Umbilical cord (tissue), 2 donors: ENCODE measurements around the gene TTYH3. TPM values are rescaled to one million over a fixed set of nuclear protein-coding genes. Genes with fewer than 3 reads are reported as not detected.
"Not testable (repeated sequence)": the region's sequence is repeated elsewhere in the genome, so short reads cannot be mapped to it uniquely, and the experiment has no call there.

Source experiments
- DNase-seq: peaks from one replicate; pipeline ENCODE4 v3.0.0-alpha.2; 2015; ENCODE audit warnings: low spot score
- total RNA-seq: library from RNA; depleted of rRNA; stranded (reverse); fragments of >200 nt; gene quantifications from one replicate; pipeline ENCODE4 v1.2.3, GENCODE V29; 2014; ENCODE audit warnings: low replicate concordance; ENCODE audit not compliant: insufficient read depth

The TTYH3 gene
- total RNA-seq, 1 donor from 2014 or later: 20.5 TPM

DNA sequence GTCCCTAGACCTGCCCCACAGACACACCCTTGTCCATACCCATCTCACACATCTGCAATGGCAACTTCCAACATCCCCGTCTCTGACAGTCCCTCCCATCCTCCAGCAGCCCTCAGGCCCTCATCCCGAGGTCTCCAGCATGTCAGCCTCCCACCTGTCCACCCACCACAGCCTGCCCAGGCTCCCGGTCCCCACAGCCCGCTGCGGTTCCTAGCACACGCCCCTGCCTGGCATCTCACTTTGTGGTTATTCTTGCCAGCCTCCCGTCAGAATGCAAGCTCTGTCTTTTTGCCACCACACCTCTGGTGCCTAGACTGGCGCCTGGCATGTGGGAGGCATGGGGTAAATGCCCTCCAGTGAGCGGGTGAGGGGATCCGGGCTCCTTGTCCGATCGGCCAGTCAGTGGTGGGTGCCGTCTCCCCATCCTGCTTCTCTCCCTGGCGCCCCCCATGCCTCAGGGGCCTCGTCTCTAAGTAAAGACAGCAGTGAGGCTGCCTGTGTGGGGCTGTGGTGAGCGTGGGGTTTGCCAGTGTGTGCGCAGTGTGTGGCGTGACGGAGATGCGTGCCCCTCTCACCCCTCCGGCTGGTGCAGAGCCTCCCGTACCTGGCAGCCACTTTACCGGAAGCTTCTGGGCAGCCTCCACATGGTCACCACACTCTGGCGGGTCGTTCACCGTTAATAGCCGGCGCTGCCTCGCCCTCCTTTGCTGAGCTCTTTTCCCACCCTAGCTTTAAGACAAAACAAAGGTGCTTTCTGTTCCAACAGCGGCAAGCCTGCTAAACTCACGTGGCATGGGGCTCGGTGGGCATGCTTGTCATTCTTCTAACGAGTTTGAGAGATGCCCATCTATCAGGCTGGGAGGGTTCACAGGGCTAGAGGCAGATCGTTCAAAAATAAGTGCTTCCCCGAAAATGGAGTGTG lies 28.5 kb upstream of the TTYH3 start:
- no peak for DNase-seq

DNA sequence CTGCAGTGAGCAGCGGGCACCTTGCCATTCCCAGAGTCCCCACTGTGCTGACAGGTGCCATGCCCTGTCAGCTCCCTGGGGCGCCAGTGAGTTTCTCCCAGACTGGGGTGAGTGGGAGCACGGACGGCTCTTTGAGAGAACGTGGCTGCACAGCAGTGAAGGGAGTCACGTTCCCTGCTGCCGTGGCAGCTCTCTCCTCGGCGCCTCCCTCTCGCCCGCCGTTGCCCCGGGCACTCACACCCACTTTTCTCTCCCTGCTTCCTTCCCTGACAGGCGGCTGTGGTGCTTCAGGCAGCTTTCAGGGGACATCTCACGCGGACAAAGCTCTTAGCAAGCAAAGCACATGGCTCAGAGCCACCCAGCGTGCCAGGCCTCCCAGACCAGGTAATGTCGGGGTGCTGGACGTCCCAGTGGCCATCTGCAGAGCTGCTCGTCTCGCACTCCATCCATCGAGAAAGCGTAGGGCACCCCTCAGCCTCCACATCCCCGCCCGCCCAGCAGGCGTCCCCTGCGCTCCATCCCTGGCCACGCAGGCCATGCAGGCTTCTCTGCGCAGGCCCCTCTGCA lies 27.1 kb upstream of the TTYH3 start:
- no peak for DNase-seq

DNA sequence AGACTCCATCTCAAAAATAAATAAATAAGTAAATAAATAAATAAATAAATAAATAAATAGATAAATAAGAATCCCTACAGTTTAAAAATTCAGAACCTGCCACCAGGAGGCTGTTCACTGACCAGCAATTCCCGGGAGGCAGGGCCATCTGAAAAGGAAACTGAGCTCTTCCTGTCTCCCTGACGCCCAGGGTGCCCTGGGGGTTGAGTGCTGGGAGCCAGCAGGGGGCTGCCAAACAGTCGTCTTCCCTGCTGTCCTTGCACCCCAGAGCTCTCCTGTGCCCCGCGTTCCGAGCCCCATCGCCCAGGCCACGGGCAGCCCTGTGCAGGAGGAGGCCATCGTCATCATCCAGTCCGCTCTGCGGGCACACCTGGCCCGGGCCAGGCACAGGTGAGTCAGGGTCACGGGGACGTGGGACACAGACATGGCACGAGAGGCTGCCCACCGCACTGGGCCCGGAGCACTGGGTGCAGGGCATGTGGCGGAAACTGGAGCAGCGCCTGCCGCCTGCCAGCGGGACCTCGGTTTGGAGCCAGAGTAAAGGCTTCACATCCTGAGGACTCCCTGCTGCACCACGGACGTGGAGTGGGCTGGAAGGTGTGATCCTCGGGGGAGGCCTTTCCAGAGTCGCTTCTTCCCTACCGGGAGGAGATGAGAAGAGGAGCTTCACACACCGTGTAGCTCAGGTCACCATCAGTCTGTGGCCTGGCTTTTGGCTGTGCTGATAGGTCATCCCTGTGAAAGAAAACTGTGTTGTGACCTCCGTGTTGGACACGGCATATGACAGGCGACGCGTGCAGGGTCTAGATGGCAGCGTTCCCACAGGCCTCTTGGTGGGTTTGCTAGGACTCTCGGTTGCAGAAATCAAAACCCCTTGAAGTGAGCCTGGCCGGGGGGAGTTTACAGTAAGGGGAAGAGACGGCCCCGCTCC lies 25.9 kb upstream of the TTYH3 start:
- no peak for DNase-seq

DNA sequence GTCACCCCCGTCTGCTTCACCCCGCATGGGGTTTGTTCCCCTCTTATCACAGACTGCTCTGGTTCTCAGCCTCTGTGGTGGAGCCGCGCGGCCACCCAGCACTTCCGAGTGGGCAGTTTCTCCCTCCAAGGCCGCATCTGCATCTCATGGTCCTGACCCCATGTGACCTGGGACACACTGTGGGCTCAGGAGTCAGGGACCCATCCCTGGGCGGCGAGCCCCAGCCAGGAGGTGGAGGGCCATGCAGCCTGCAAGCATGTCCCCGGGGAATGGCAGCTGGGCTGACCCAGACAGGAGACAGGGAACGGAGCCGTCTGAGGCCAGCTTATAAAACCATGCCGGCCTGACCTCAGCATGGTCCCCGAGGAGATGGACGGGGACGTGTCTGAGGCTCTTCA lies 25.2 kb upstream of the TTYH3 start:
- DNase-seq: no peak

DNA sequence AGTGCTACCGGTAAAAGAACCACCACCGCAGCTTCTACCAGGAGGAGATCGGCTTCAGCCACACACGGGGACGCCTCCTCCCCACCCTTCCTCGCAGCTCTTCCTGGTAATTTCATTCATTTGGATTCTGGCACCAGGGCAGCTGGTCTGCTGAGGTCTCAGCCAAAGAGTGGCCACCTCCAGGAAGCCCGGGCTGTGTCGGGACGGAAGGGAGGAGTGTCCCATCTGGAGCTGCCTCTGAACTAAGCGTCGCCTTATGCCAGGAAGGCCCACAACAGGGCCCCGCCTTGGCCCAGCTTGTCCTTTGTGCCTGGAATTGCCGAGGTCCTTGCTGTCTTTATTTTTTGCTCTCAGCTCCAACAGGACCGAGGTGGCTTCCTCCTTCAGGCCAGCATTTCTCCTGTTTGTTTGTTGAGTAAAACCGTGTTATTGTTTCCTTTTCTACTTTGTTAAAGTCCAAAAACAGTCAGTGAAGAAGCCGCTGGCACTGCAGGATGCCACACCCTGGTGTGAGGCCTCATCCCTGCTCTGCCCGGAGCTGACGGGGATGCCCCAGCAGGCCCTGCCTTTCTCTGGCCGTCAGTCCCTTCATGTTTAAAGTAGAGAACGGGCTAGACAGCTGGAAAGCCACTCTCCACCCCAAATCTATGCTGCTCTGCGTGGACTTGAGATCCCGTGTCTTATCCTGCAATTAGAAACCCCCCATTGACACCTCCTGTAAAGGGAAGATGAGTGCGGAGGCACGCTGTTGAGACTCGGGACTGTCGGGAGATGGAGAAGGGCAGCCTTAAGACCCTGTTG lies 24.5 kb upstream of the TTYH3 start:
- no peak for DNase-seq

DNA sequence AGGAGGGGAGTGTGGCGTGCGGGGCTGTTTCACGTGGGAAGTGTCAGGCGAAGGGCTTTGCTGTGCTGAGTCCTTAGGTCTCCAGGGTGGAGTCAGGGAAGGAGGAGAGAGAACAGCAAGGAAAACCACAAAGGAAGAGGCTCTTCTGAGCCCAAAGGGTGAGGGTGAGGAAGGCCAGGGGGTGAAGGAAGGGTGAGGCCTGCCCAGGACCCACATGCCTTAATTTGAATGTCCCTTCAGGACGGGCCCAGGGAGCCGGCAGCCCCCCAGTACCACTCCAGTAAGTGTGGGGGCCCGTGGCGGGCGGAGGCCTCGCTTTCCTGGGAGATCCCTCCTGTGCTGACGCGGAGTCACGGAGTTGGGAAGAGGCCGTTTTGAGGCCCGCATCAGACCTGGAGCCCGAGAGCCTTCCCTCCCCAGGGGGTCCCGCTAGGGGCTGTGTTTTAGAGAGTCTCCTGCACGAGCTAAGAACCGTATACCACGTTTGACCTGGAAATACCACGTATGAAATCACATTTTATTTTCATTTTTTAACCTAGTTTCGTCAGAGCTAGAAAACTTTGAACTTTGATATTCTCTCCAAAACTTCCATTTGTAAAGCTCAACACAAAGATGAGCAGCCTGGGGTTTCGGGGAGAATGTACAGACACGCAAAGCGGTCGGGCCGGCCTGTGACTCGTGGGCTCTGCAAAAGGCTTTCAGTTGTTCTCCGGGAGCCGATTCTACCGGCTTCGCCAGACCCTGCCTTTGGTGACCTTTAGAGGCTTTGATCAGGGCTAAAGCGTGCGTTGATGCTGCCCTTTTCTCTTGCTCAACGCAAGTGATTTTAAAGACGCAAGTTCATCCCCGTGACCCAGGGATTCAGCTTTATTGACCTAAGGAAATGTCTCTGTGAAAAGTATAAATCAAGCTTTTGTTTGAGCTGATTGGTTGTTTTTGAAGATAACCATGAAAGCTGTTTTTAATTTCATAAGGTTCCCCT lies 23.6 kb upstream of the TTYH3 start:
- no peak for DNase-seq

DNA sequence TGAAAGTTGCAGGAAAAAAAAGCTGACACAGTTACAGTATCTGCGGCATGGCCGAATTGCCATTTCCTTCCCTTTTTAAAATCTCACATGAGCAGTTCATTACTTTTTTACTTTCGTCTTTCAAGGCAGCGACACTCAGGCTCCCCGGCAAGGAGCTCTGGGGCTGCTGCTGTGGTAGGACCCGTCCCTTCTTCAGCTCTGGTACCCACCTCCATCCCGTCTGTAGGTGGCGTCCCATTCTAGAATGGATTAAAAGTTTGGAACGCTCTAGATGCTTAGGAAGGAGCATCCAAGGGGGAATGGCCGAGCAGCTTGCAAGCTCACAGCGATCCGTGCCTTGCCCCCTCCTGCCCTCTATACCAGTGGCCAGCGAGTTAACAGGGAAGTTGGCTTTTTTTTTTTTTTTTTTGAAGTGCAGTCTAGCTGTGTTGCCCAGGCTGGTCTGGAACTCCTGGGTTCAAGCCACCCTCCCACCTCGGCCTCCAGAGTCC lies 22.8 kb upstream of the TTYH3 start:
- no peak for DNase-seq

DNA sequence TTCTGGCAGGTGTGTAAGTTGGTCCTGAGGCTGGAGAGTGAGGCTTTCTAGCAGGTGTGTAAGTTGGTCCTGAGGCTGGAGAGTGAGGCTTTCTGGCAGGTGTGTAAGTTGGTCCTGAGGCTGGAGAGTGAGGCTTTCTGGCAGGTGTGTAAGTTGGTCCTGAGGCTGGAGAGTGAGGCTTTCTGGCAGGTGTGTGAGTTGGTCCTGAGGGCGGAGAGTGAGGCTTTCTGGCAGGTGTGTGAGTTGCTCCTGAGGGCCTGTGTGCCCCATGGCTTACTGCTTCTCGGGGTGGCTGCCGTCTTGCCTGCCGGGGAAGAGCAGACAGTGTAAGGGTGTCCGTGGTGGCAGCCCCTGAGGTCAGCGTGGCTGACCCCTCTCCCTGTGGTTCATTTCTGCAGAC lies 22.1 kb upstream of the TTYH3 start:
- DNase-seq: not testable (repeated sequence)

DNA sequence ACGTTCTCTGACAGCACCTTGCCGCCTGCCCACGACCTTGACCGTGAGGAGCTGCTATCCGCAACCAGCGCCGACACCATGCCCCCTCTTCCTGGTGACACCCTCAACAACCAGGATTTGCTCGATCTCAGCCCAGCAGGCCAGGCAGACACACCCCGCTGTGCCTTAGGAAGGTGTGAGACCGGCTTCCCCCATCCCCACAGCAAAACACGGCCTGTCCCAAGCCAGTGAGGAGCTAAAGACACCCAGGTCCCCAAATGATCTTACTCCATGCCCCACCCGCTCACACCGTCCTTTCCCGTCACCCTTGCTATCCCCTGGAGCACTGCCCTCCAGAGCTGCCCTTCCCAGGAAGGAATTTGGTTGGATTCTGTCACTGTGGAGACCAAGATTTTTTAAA lies 21.3 kb upstream of the TTYH3 start:
- DNase-seq: no peak

DNA sequence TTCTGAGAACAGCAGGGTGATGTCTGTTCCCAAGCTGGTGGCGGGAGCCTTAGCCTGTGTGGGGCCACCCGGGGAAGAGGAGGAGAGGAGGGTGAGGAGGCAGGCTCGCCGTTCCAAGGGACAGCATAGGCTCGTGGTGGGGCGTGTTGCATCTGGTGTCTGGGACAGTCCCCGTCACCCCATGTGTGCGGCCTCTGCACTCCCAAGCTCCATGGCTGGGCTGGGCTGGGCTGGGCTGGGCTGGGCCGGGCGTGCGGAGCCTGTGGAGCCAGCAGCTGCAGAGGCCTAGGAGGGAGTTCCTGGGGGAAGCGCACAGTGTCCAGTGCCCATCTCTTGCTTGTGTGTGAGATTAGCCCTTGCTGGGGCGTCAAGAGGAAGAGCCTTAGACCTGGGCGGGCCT lies 20.9 kb upstream of the TTYH3 start:
- DNase-seq: no peak

DNA sequence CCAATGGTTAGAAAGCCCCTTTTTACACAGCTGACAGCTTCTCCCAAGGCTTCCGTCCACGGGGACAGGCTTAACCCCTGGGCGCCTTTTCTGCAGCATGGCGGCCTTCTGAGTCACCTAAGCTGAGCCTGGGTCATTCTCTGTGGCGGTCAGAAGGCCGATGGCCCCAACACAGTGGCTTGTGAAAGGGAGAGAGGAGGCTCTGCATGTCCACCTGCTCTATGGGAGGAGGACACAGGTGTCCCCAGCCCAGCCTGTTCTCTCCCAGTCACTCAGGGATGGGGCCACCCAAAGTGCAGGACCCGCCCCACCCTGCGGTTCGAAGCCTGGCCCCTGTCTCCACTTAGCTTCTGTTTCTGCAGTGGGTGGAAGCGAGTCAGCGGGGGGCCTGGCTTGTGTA lies 20.4 kb upstream of the TTYH3 start:
- no peak for DNase-seq

DNA sequence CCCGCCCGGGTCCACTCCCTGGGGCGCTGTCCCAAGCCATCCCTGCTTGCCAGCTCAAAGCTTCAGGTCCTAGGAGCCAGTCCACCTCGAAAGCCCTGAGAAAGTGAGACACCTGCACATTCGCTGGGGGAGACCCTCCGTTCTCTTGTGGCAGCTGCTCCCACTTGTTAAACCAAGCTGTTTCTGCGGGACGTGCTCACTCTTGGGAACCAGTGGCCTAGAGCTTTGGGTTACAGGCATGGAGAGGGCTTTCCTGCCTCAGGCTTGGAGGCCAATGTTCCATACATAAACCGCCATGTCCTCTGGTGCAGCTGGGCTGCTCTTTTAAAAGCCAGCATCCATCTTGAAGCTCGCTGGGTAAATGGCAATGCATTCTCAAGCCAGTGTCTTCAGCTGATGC lies 19.9 kb upstream of the TTYH3 start:
- no peak for DNase-seq

DNA sequence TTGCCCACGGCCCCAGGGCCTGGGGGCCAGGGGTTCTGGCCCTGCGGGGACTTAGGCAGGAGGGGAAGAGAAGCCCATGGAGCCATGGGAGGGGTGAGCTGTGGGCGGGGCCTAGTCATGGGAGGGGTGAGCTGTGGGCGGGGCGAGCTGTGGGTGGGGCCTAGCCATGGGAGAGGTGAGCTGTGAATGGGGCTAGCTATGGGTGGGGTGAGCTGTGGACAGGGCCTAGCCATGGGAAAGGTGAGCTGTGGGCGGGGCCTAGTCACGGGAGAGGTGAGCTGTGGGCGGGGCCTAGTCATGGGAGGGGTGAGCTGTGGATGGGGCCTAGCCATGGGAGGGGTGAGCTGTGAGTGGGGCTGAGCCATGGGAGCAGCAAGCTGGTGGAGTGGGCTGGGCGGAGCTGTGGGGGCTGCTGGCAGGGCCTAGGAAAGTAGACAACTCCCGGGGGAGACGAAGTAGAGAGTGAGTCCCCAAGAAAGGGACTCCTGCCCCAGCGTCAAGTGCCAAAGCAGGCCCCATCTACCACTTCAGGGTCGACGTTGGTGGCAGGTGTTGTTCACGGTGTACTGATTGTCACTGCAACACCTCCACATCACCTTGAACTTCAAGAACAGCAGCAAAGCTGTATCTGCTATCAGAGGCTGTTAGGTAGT lies 19.2 kb upstream of the TTYH3 start:
- no peak for DNase-seq

DNA sequence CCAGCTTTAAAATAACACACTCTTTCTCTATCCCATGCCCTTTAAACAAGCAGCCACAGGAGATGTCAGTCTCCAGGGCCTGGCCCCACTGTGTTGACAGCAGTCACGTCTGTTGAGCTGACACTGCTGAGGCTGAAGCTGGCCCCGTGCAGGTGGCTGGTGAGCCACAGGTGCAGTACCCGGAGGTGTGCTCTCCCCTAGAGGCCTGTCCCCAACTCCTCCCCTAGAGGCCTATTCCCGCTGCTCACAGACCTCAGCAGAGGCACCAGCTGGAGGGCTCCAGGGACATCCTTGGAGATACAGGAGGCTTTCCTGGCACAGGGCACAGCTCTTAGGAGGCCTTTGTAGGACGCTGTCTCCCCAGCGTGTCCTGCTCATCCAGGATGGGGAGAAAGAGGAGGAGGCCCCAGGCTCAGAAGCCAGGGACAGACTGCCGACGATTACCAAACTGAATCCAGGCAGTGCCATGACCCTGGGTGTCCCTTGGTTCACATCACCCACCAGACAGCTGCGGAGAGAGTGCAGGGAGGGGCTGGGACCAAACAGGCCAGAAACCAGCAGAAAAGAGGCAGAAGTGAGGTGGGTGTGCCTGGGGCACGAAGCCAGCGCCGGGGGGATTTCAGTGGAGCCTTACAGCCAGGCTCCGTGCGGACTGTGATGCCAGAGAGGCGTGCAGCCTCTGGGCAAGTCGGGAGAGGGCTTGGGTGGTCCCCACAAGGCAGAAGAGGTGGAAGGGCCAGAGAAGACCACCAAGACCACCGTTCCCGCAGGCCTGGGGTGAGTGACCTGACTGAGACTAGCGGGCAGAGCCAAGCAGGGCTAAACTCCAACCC lies 18.5 kb upstream of the TTYH3 start:
- no peak for DNase-seq

DNA sequence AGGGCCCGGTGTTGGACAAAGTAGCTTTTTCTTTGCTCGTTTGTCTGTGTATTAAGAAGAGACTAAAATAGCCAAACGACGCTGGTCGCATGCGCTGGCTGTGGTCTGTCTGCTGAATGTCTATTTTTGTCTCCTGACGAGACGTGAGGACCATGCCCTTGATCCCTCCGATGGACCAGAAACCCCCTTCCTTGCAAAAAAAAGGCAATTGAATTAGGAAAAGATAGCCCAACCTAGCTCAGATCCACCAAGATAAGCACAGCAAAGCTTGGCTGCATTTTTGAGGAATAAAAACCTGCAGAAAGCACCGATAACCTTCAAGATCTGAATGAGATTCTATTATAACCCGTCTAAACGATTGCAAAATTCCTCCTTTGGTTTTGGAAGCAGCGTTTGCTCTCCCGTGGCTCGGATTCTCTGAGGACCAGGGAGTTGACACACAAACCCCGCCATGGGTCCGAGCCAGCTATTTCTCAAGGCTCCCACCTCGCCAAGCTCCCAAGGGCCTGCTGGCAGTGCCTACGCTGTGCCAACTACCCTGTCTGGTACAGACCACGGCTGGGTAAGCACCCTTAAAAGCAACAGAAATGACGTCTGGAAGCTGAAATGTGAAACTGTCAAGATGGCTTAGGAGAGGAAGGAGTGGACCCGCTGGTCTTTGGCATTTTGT lies 17.7 kb upstream of the TTYH3 start:
- DNase-seq: no peak

DNA sequence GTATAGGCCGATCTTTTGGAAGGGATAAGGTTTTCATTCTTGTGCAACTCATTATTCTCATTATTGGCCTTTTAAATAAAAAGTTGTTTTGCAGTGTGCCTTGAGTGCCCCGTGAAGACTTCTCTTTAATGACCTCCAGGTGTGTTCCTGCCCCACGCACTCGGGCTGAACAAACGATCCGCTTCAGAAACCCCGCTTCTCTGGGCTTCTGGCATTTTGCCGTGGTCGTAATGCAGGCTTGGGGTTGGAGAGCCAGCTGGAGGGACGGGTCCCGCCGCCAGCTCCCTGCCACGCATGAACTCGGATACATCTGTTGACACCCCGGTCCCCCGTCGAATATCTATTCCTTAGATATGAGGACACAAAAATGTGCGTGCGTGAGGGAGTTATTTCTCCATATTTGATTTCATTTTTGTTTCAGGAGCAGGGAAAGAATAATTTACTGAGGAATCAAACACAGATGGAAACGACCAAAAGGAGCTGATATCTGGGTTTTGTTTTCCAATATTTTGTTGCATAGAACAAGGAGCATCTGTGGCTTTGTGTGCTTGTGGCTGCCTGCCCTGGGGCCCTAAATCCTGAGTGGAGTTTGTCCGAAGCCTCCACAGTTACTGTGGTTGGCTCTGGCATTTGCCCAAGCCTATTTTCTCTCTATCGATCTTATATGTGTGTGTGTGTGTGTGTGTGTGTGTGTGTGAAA lies 17.0 kb upstream of the TTYH3 start:
- DNase-seq: no peak
